ENCODE measurements around the gene PPIB. TPM values are rescaled to one million over a fixed set of nuclear protein-coding genes. Genes with fewer than 3 reads are reported as not detected.

The PPIB gene
- total RNA-seq, 4 donors from 2014 or later, result 1,046 to 3,819 (median 1,394) TPM

DNA sequence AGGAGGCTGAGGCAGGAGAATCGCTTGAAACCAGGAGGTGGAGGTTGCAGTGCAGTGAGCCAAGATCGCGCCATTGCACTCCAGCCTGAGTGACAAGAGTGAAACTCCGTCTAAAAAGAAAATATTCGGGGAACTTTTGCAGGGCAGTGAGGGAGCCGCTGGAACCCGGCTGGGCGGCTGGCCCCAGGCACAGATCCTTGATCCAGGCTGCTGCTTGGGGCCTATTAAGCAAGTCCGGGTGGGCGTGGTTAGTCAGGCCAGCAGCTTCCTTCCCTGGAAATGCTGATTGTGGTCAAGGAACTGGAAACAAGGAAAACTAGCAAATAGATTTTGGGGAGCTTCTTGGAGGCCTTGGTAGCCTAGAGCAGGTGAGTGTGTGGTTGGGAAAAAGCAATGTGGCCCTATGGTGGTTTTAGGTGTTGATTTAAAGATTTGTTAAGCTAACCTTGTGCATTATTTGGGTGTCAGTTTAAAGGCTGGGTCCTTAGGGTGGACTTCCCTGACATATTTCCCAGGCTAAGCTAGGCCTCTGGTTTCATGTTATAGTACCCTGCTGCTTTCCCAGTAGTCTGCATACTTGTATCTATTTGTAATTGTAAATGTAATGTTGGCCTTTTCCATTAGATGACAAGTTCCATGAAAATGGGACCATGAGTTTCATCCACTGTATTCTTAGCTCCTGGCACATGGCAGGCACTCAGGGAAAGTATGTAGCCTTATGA lies 29.0 kb downstream of the PPIB start:
- Histone ChIP-seq H3K9me3 (no peaks in the 10 kb centered on the region), H3K4me3 (replicated peaks in 1 of 3) (no peak overlapping the region), H3K36me3 (peaks cover 63 to 75% of the 10 kb centered on the region in 2 donors), H3K27me3 (no peaks in the 10 kb centered on the region), H3K4me1 (peaks cover 52 to 61% of the 10 kb centered on the region in 2 donors), H3K27ac (peak overlapping the region; percentile 81 to 99 (median 96))
- TF ChIP-seq, protein P1, sequence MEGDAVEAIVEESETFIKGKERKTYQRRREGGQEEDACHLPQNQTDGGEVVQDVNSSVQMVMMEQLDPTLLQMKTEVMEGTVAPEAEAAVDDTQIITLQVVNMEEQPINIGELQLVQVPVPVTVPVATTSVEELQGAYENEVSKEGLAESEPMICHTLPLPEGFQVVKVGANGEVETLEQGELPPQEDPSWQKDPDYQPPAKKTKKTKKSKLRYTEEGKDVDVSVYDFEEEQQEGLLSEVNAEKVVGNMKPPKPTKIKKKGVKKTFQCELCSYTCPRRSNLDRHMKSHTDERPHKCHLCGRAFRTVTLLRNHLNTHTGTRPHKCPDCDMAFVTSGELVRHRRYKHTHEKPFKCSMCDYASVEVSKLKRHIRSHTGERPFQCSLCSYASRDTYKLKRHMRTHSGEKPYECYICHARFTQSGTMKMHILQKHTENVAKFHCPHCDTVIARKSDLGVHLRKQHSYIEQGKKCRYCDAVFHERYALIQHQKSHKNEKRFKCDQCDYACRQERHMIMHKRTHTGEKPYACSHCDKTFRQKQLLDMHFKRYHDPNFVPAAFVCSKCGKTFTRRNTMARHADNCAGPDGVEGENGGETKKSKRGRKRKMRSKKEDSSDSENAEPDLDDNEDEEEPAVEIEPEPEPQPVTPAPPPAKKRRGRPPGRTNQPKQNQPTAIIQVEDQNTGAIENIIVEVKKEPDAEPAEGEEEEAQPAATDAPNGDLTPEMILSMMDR (IDR thresholded peaks at IDR 0.05), result no peak
- TF ChIP-seq POLR2A (IDR thresholded peaks at IDR 0.05), result no peak
- WGBS, 2 donors, result 82 to 85% methylated on average over 10 of the region's 10 CpGs
- intact Hi-C loops (cut with DNase I), result no loop called here
- peak; percentile 55 to 63 for DNase-seq

DNA sequence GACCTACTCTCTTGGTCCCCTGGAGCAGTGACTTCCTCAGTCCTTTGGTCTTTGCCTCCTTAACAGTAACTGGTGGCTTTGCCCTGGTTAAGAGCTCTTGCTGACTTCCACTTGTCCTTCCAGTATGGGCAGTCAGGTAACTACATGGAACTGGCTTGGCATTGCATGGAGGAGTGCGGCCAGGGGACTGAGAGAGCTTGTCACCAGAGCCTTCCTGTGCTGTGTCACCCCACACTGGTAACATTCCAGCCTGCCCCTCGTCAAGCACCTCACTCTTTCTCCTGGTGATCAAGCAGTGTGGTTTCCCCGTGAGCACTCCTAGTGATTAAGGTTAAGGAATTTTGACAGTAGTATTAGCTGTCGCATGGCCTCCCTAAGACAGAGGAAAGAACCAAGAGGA lies 30.6 kb downstream of the PPIB start:
- TF ChIP-seq POLR2A (IDR thresholded peaks at IDR 0.05), result peak in 1 of 2 donors; percentile 9
- TF ChIP-seq, protein P1 (IDR thresholded peaks at IDR 0.05), result no peak
- peaks cover 66 to 76% of the 10 kb centered on the region in 2 donors for H3K4me1 ChIP-seq
- intact Hi-C loops (cut with DNase I), result no loop called here
- 69 to 71% methylated on average over 4 of the region's 4 CpGs for WGBS, 2 donors
- H3K27ac ChIP-seq, result peak overlapping the region; percentile 81 to 99 (median 96)
- H3K36me3 ChIP-seq, result peaks cover 54 to 73% of the 10 kb centered on the region in 2 donors
- peak; percentile 69 to 71 for DNase-seq
- H3K9me3 ChIP-seq, result no peaks in the 10 kb centered on the region
- no peak overlapping the region for H3K4me3 ChIP-seq (replicated peaks in 1 of 3)
- no peaks in the 10 kb centered on the region for H3K27me3 ChIP-seq

DNA sequence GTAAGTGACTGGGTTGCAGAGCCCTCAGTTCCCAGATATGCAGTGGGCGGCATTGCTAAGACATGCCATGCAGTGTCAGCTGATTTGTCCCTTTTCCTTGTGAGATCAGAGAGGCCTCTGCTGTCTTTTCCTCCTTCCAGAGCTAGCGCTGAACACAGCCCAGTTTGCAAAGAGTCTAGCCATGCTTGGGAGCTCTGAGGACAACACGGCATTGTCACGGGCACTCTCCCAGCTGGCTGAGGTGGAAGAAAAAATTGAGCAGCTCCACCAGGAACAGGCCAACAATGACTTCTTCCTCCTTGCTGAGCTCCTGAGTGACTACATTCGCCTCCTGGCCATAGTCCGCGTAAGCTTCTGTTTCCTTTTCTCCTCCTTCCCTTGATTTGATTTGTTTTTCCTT lies 31.3 kb downstream of the PPIB start:
- Histone ChIP-seq H3K27ac (peak overlapping the region; percentile 81 to 99 (median 96)), H3K36me3 (peaks cover 48 to 66% of the 10 kb centered on the region in 2 donors), H3K27me3 (no peaks in the 10 kb centered on the region), H3K9me3 (no peaks in the 10 kb centered on the region), H3K4me1 (peaks cover 73 to 82% of the 10 kb centered on the region in 2 donors), H3K4me3 (replicated peaks in 1 of 3) (no peak overlapping the region)
- WGBS, 2 donors, result 66 to 69% methylated on average over 7 of the region's 7 CpGs
- DNase-seq, result peak; percentile 61 to 73
- intact Hi-C loops (cut with DNase I), result no loop called here
- TF ChIP-seq POLR2A (IDR thresholded peaks at IDR 0.05), result peak in 1 of 2 donors; percentile 16
- TF ChIP-seq, protein P1 (IDR thresholded peaks at IDR 0.05), result no peak

DNA sequence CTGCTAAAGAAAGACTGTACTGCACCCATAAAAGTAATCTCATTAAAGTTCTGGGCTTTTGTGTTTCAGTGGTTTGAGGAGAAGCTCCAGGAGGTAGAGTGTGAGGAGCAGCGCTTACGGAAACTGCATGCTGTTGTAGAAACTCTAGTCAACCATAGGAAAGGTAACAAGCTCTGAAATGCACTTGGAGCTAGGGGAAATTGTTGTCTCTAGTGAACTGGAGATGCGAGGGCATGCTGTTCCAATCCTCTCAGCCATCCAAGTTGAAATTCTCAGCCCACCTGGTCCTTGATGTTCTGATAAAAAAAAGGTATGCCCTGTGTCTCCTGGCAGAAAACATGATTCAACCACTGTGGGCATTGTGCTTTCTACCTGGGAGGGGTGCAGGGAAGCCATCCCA lies 32.7 kb downstream of the PPIB start:
- Histone ChIP-seq H3K4me3 (replicated peaks in 1 of 3) (no peak overlapping the region), H3K27me3 (no peaks in the 10 kb centered on the region), H3K4me1 (peaks cover 85 to 95% of the 10 kb centered on the region in 2 donors), H3K27ac (peak overlapping the region; percentile 93 to 99 (median 96)), H3K36me3 (peaks cover 37 to 52% of the 10 kb centered on the region in 2 donors), H3K9me3 (no peaks in the 10 kb centered on the region)
- 44 to 47% methylated on average over 3 of the region's 3 CpGs for WGBS, 2 donors
- intact Hi-C loops (cut with DNase I), result no loop called here
- peak in 1 of 2 donors; percentile 52 for TF ChIP-seq POLR2A (IDR thresholded peaks at IDR 0.05)
- TF ChIP-seq, protein P1 (IDR thresholded peaks at IDR 0.05), result no peak
- DNase-seq, result peak; percentile 78 to 85
